Measurements from ENCODE around the gene DUSP6.

DNA sequence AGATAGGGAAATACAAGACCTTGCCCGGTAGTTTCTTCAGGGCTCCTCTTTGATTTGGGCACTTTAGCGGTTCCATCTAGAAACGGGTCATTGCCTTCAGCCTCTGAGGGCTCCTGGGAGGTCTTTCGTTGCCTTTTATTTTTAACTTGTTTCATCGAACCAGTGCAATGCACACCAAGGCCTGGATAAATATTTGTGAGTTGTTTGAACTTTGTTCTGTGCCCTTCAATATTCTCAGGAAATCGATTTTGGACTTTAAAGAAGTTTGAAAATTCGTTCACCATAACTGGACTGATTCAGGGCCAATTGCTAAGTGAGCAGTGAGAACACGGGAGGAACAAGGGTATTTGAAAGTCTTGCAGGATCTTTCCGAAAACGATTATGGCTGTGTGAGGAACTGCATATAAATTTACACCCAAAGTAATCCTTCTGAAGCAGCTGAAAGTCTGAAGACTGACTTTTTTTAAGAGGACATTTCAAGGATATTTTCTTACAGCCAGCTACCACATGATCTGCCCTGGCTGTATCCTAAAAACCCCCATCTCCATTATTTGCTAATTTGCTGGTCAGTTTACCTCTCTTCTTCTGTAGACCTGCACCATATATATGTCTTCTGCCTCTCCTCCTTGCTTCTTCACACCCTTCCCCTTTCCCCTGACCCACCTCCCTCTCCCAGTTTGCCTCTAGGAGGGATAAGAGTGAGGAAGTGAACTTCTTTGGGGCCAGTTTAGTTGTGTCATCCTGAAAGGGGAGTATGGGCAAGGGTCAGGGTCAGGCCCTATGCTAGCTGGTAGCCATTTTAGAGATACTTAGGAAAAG, 8.0 kb downstream of the DUSP6 start:
- no peak for TF ChIP-seq POLR2A (IDR thresholded peaks at IDR 0.05)
- TF ChIP-seq, protein P1, sequence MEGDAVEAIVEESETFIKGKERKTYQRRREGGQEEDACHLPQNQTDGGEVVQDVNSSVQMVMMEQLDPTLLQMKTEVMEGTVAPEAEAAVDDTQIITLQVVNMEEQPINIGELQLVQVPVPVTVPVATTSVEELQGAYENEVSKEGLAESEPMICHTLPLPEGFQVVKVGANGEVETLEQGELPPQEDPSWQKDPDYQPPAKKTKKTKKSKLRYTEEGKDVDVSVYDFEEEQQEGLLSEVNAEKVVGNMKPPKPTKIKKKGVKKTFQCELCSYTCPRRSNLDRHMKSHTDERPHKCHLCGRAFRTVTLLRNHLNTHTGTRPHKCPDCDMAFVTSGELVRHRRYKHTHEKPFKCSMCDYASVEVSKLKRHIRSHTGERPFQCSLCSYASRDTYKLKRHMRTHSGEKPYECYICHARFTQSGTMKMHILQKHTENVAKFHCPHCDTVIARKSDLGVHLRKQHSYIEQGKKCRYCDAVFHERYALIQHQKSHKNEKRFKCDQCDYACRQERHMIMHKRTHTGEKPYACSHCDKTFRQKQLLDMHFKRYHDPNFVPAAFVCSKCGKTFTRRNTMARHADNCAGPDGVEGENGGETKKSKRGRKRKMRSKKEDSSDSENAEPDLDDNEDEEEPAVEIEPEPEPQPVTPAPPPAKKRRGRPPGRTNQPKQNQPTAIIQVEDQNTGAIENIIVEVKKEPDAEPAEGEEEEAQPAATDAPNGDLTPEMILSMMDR (IDR thresholded peaks at IDR 0.05) = no peak
